NCI-H2196 treated with DMSO at 0.1 percent for 48 hours (cell line): Measurements from ENCODE around the gene PFKM.
"Not testable (repeated sequence)": the region's sequence is repeated elsewhere in the genome, so short reads cannot be mapped to it uniquely, and the experiment has no call there.

Experiments used
- DNase-seq: peaks from one replicate; lab custom pipeline; 2025; ENCODE audit not compliant: unreplicated experiment; lab: John Stamatoyannopoulos, UW

Gene PFKM

GRCh38 chr12:48155786-48156185, 36.6 kb downstream of the PFKM start:
- DNase-seq, result not testable (repeated sequence)

- DNase-seq, result no peak
Observed at GRCh38 chr12:48156652-48157017, 37.5 kb downstream of the PFKM start.

GRCh38 chr12:48157018-48157888, 38.1 kb downstream of the PFKM start, which contains the start of gene ASB8:
TSS of gene ASB8 (minus strand) at chr12:48157515. CDS start at chr12:48153496, 4,019 bp downstream.
- peak; percentile 99 for DNase-seq

GRCh38 chr12:48157889-48158370, 38.8 kb downstream of the PFKM start:
- no peak for DNase-seq

- DNase-seq, result no peak
Observed at GRCh38 chr12:48160046-48160445, 40.9 kb downstream of the PFKM start.

- DNase-seq, result no peak
Observed at GRCh38 chr12:48160807-48161206, 41.6 kb downstream of the PFKM start.

- DNase-seq, result no peak
Observed at GRCh38 chr12:48163150-48163747, 44.1 kb downstream of the PFKM start.

GRCh38 chr12:48164451-48164850, 45.3 kb downstream of the PFKM start:
- DNase-seq, result no peak

GRCh38 chr12:48165089-48165981, 46.2 kb downstream of the PFKM start:
- DNase-seq, result peak; percentile 27

GRCh38 chr12:48169011-48169410, 49.8 kb downstream of the PFKM start:
- DNase-seq, result no peak

GRCh38 chr12:48175613-48176416, 56.7 kb downstream of the PFKM start:
- DNase-seq, result no peak

- no peak for DNase-seq
Observed at GRCh38 chr12:48176417-48176751, 57.2 kb downstream of the PFKM start.

- DNase-seq, result no peak
Observed at GRCh38 chr12:48177982-48178381, 58.8 kb downstream of the PFKM start.

GRCh38 chr12:48179466-48179865, 60.3 kb downstream of the PFKM start:
- no peak for DNase-seq

- DNase-seq, result no peak
Observed at GRCh38 chr12:48180424-48180823, 61.3 kb downstream of the PFKM start.

- DNase-seq, result no peak
Observed at GRCh38 chr12:48180857-48181495, 61.8 kb downstream of the PFKM start.

GRCh38 chr12:48182631-48183030, 63.5 kb downstream of the PFKM start:
- DNase-seq, result no peak

GRCh38 chr12:48183091-48183875, 64.1 kb downstream of the PFKM start, which contains the start of gene CCDC184:
TSS of gene CCDC184 (plus strand) at chr12:48183644. CDS start at chr12:48184123, 479 bp downstream.
- DNase-seq, result peak; percentile 56

- DNase-seq, result no peak
Observed at GRCh38 chr12:48183876-48184548, 64.8 kb downstream of the PFKM start.
